ENCODE measurements around the gene HGS.

HGS gene

DNA sequence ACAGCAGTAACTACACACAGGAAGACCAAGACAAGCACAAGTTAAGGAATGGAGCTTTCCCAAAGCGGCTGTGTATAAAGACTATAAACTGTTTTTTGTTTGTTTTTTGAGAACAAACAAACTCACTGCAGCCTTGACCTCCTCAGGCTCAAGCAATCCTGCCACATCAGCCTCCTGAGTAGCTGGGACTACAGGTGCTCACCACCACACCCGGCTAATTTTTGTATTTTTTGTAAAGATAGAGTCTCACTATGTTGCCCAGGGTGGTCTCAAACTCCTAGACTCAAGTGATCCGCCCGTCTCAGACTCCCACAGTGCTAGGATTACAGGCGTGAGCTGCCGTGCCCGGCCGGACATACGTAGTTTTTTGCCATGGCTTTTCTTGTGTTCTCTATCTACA is 23.4 kb upstream of the HGS start:
- in situ Hi-C loops (cut with HindIII; ENCODE audit: low pct_ligation_motif_present, low sequenced_read_pairs): no loop called here
- H3K27ac ChIP-seq: no peak overlapping the region
- no peaks in the 10 kb centered on the region for H3K27me3 ChIP-seq (replicated peaks)
- H3K4me3 ChIP-seq (ENCODE audit: low read depth, low read length): no peak overlapping the region
- no peak for TF ChIP-seq CTCF (IDR thresholded peaks at IDR 0.05; ENCODE audit: low read depth, low read length, missing control alignments)
- peaks cover 5% of the 10 kb centered on the region for H3K36me3 ChIP-seq (replicated peaks)
- DNase-seq: no peak

DNA sequence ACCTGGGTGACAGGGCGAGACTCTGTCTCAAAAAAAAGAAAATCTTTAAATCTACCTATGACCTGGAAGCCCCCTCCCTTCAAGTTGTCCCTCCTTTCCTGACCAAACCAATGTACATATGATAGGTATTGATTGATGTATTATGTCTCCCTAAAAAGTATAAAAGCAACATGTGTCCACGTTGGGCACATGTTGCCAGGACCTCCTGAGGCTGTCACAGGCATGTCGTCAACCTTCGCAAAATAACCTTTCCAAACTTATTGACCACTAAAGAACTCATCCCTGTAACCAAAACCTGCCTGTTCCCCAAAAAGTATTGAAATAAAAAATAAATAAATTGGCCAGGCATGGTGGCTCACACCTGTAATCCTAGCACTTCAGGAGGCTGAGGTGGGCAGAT is 21.8 kb upstream of the HGS start:
- Histone ChIP-seq H3K36me3 (replicated peaks) (peaks cover 5% of the 10 kb centered on the region), H3K4me3 (ENCODE audit: low read depth, low read length) (no peak overlapping the region), H3K27ac (no peak overlapping the region), H3K27me3 (replicated peaks) (no peaks in the 10 kb centered on the region)
- DNase-seq: no peak
- in situ Hi-C loops (cut with HindIII; ENCODE audit: low pct_ligation_motif_present, low sequenced_read_pairs): no loop called here
- no peak for TF ChIP-seq CTCF (IDR thresholded peaks at IDR 0.05; ENCODE audit: low read depth, low read length, missing control alignments)

DNA sequence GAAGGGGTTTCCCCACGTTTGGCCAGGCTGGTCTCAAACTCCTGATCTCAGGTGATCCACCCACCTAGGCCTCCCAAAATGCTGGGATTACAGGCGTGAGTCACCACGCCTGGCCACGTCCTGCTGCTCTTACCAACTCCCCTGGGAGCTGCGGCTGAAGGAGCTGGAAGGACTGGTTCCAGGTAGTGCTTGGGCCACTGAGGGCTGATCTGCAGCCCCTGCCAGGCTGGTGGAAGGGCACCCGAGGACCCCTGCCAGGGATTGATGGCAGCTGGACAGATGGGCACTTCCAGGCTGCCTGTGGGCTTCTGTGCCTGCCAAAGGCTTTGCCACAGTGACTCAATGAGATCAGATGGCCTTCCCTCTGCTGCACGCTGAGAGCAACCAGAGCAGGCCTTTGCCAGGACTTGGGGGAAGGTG is 19.8 kb upstream of the HGS start:
- Histone ChIP-seq H3K4me3 (ENCODE audit: low read depth, low read length) (no peak overlapping the region), H3K36me3 (replicated peaks) (peaks cover 5% of the 10 kb centered on the region), H3K27me3 (replicated peaks) (no peaks in the 10 kb centered on the region), H3K27ac (no peak overlapping the region)
- DNase-seq: no peak
- in situ Hi-C loops (cut with HindIII; ENCODE audit: low pct_ligation_motif_present, low sequenced_read_pairs): no loop called here
- TF ChIP-seq CTCF (IDR thresholded peaks at IDR 0.05; ENCODE audit: low read depth, low read length, missing control alignments): no peak

- in situ Hi-C loops (cut with HindIII; ENCODE audit: low pct_ligation_motif_present, low sequenced_read_pairs): no loop called here
- peaks cover 18% of the 10 kb centered on the region for H3K36me3 ChIP-seq (replicated peaks)
- peak; percentile 15 for DNase-seq
- H3K4me3 ChIP-seq (ENCODE audit: low read depth, low read length): peak overlapping the region; percentile 89
- TF ChIP-seq CTCF (IDR thresholded peaks at IDR 0.05; ENCODE audit: low read depth, low read length, missing control alignments): no peak
- no peaks in the 10 kb centered on the region for H3K27me3 ChIP-seq (replicated peaks)
- peak overlapping the region; percentile 51 for H3K27ac ChIP-seq
Measured at GRCh38 chr17:81665205-81666091, 18.4 kb upstream of the HGS start.

DNA sequence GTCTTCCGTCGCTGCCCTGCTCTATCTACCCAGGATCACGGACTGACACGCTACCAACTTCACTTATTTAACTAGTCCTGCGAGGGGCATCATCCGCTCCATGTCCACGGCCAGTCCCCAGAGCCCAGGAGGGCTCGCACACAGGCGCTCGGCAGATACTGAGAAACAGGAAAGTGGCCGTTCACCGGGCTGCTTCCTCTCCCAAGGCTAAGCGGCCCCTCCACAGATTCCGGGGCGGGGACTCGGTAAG is 17.8 kb upstream of the HGS start:
- no peak for TF ChIP-seq CTCF (IDR thresholded peaks at IDR 0.05; ENCODE audit: low read depth, low read length, missing control alignments)

More for the DNA sequence above, 17.8 kb upstream of the HGS start:
- H3K36me3 ChIP-seq (replicated peaks): peaks cover 20% of the 10 kb centered on the region
- no peaks in the 10 kb centered on the region for H3K27me3 ChIP-seq (replicated peaks)
- in situ Hi-C loops (cut with HindIII; ENCODE audit: low pct_ligation_motif_present, low sequenced_read_pairs): no loop called here
- peak; percentile 11 for DNase-seq
- H3K27ac ChIP-seq: peak overlapping the region; percentile 51
- H3K4me3 ChIP-seq (ENCODE audit: low read depth, low read length): peak overlapping the region; percentile 89
